SK-N-SH (cell line): ENCODE measurements around the gene RPS6KL1. TPM values are rescaled to one million over a fixed set of nuclear protein-coding genes. Genes with fewer than 3 reads are reported as not detected.

Experiments
- CTCF ChIA-PET: fragments of 300-600, 350-600 bp; formaldehyde crosslinking; extraction: SDS; loops from one replicate; lab custom pipeline; 2021; lab: Yijun Ruan, JAX
- POLR2A ChIA-PET: fragments of 350-600 bp; sonication (Branson Sonifier 250); formaldehyde crosslinking; extraction: SDS; loops from one replicate; lab custom pipeline; 2020; ENCODE audit warnings: antibody characterized with exemption, inconsistent platforms; lab: Yijun Ruan, JAX
- DNase-seq: peaks from one replicate; pipeline ENCODE4 v3.0.0; 2012
- H2AFZ ChIP-seq: fragments of 200-600 bp; sonication (generic); 2 replicates; pipeline ENCODE4 v1.8.1; 2016; ENCODE audit warnings: antibody characterized with exemption, mild to moderate bottlenecking, low read depth
- H3F3A ChIP-seq: fragments of 200-600 bp; sonication (generic); replicated peaks from 2 replicates; pipeline ENCODE3; 2016; ENCODE audit warnings: antibody characterized with exemption, mild to moderate bottlenecking; ENCODE audit not compliant: insufficient read depth
- H3K27ac ChIP-seq, 2 experiments: fragments of 200-500 bp in 1 of 2; fragments of 200-600 bp in 1 of 2; sonication (Bioruptor generic) in 1 of 2; sonication (generic), shearing (Covaris generic) in 1 of 2; 2 replicates each; pipeline versions ENCODE4 v1.5.1 to v1.6.1; 2014 to 2016; ENCODE audit warnings: low read depth in 2 of 2, inconsistent platforms in 1 of 2, low read length in 1 of 2, mild to moderate bottlenecking in 1 of 2, mixed read lengths in 1 of 2
- H3K27me3 ChIP-seq: fragments of 200-600 bp; sonication (generic), shearing (Covaris generic); 2 replicates; pipeline ENCODE4 v1.6.1; 2016; ENCODE audit warnings: mixed run types; ENCODE audit not compliant: insufficient read depth
- H3K36me3 ChIP-seq, 2 experiments: fragments of 200-500 bp in 1 of 2; fragments of 200-600 bp in 1 of 2; sonication (Bioruptor generic) in 1 of 2; sonication (generic) in 1 of 2; replicated peaks in 1 of 2; 2 replicates each; pipeline versions ENCODE3 to v1.5.1; 2014 to 2016; ENCODE audit warnings: low read length in 1 of 2, mild to moderate bottlenecking in 1 of 2; ENCODE audit not compliant: insufficient read depth in 2 of 2, control insufficient read depth in 1 of 2
- H3K4me1 ChIP-seq, 2 experiments: fragments of 200-500 bp in 1 of 2; fragments of 200-600 bp in 1 of 2; sonication (Bioruptor generic) in 1 of 2; sonication (generic), shearing (Covaris generic) in 1 of 2; 2 replicates each; pipeline versions ENCODE4 v1.5.1 to v1.6.1; 2014 to 2016; ENCODE audit warnings: low read depth in 1 of 2, low read length in 1 of 2, mixed run types in 1 of 2; ENCODE audit not compliant: insufficient read depth in 2 of 2, control insufficient read depth in 1 of 2
- H3K4me2 ChIP-seq: fragments of 200-600 bp; sonication (generic), shearing (Covaris generic); 2 replicates; pipeline ENCODE4 v1.6.1; 2017; ENCODE audit warnings: mixed run types
- H3K4me3 ChIP-seq, 2 experiments: fragments of 200-500 bp in 1 of 2; fragments of 200-600 bp in 1 of 2; sonication (Bioruptor generic) in 1 of 2; sonication (generic), shearing (Covaris generic) in 1 of 2; 2 replicates each; pipeline versions ENCODE4 v1.5.1 to v1.8.1; 2014 to 2016; ENCODE audit warnings: low read depth in 2 of 2, inconsistent platforms in 1 of 2, low read length in 1 of 2, mild to moderate bottlenecking in 1 of 2, mixed read lengths in 1 of 2, moderate library complexity in 1 of 2
- H3K79me2 ChIP-seq: fragments of 200-600 bp; sonication (generic); 2 replicates; pipeline ENCODE4 v1.8.1; 2017; ENCODE audit warnings: mild to moderate bottlenecking; ENCODE audit not compliant: insufficient read depth
- H3K9ac ChIP-seq: fragments of 200-600 bp; sonication (generic); 2 replicates; pipeline ENCODE4 v1.6.1; 2017; ENCODE audit warnings: mixed run types
- H3K9me2 ChIP-seq: fragments of 200-600 bp; sonication (generic); 2 replicates; pipeline ENCODE4 v1.6.1; 2017; ENCODE audit warnings: mixed run types
- H3K9me3 ChIP-seq: fragments of 200-600 bp; sonication (generic); 2 replicates; pipeline ENCODE4 v1.6.1; 2017; ENCODE audit warnings: mixed run types, mild to moderate bottlenecking, moderate library complexity
- H4K20me1 ChIP-seq: fragments of 200-600 bp; sonication (generic); 2 replicates; pipeline ENCODE4 v1.6.1; 2017; ENCODE audit warnings: mild to moderate bottlenecking, mixed run types; ENCODE audit not compliant: insufficient read depth
- CHD2 ChIP-seq: fragments of 150-350 bp; IDR thresholded peaks from 2 replicates; pipeline ENCODE4 v1.6.1; 2018; ENCODE audit warnings: low read length; ENCODE audit not compliant: partially characterized antibody
- CTCF ChIP-seq: fragments of 200-600 bp; sonication (generic); IDR thresholded peaks from 2 replicates; pipeline ENCODE4 v1.6.1; 2017; ENCODE audit warnings: antibody characterized with exemption, mild to moderate bottlenecking, moderate library complexity
- ELF1 ChIP-seq: IDR thresholded peaks from 2 replicates; pipeline ENCODE4 v1.4.0; 2012
- EP300 ChIP-seq, 2 experiments: IDR thresholded peaks; 2 replicates each; pipeline versions ENCODE4 v1.4.0 to v1.6.1; 2012; ENCODE audit warnings: borderline replicate concordance in 1 of 2, low read depth in 1 of 2, low read length in 1 of 2
- FOSL2 ChIP-seq: IDR thresholded peaks from 2 replicates; pipeline ENCODE4 v1.4.0; 2012; ENCODE audit warnings: low read depth, mild to moderate bottlenecking, moderate library complexity, borderline replicate concordance
- FOXJ3 ChIP-seq: sonication (generic); formaldehyde crosslinking; IDR thresholded peaks from 2 replicates; pipeline ENCODE4 v1.5.1; 2020; ENCODE audit warnings: mild to moderate bottlenecking, missing genetic modification reagents
- FOXM1 ChIP-seq: IDR thresholded peaks from 2 replicates; pipeline ENCODE4 v1.4.0; 2012; ENCODE audit warnings: low read depth, mild to moderate bottlenecking
- IRF3 ChIP-seq: fragments of 150-350 bp; IDR thresholded peaks from 2 replicates; pipeline ENCODE4 v1.6.1; 2016; ENCODE audit warnings: mild to moderate bottlenecking, low read depth, low read length
- JUND ChIP-seq: IDR thresholded peaks from 2 replicates; pipeline ENCODE4 v1.4.0; 2012
- MAX ChIP-seq: IDR thresholded peaks from 2 replicates; pipeline ENCODE4 v1.4.0; 2012; ENCODE audit warnings: low read depth
- MEF2A ChIP-seq: IDR thresholded peaks from 2 replicates; pipeline ENCODE4 v1.4.0; 2012; ENCODE audit warnings: low read depth, borderline replicate concordance
- MXI1 ChIP-seq: IDR thresholded peaks from 2 replicates; pipeline ENCODE4 v1.6.1; 2012; ENCODE audit warnings: mild to moderate bottlenecking, low read depth, low read length, improper control_type of control experiment
- NFIC ChIP-seq: IDR thresholded peaks from 2 replicates; pipeline ENCODE4 v1.4.0; 2012; ENCODE audit warnings: borderline replicate concordance
- POLR2AphosphoS5 ChIP-seq: IDR thresholded peaks from 2 replicates; pipeline ENCODE4 v1.6.1; 2012; ENCODE audit warnings: low read depth, low read length
- SMC3 ChIP-seq: IDR thresholded peaks from 2 replicates; pipeline ENCODE4 v1.6.1; 2012; ENCODE audit warnings: low read depth, low read length, improper control_type of control experiment
- TAF1 ChIP-seq: IDR thresholded peaks from 2 replicates; pipeline ENCODE4 v1.6.1; 2012; ENCODE audit warnings: low read depth, mild to moderate bottlenecking, low read length, moderate library complexity, borderline replicate concordance
- TCF12 ChIP-seq: IDR thresholded peaks from 2 replicates; pipeline ENCODE4 v1.4.0; 2012
- TEAD4 ChIP-seq: IDR thresholded peaks from 2 replicates; pipeline ENCODE4 v1.4.0; 2012; ENCODE audit warnings: mild to moderate bottlenecking, borderline replicate concordance; ENCODE audit not compliant: insufficient read depth
- WGBS: methylation state at CpG from one replicate; pipeline ENCODE4 v1.1.6; 2017; ENCODE audit warnings: low lambda C conversion rate; 5-methylcytosine and 5-hydroxymethylcytosine counted together
- polyA plus RNA-seq, 3 experiments: library from polyadenylated mRNA; depleted of rRNA; stranded (reverse); fragments of >200 nt; gene quantifications; 2 replicates each; pipeline ENCODE4 v1.2.3, GENCODE V29; 2012
- TF ChIP-seq, protein P1 (sequence below): IDR thresholded peaks from 2 replicates; pipeline ENCODE4; 2012

The RPS6KL1 gene
- polyA plus RNA-seq, 1 of the 3 experiments (the other 2 are of a cell fraction), result 2.5 TPM

DNA sequence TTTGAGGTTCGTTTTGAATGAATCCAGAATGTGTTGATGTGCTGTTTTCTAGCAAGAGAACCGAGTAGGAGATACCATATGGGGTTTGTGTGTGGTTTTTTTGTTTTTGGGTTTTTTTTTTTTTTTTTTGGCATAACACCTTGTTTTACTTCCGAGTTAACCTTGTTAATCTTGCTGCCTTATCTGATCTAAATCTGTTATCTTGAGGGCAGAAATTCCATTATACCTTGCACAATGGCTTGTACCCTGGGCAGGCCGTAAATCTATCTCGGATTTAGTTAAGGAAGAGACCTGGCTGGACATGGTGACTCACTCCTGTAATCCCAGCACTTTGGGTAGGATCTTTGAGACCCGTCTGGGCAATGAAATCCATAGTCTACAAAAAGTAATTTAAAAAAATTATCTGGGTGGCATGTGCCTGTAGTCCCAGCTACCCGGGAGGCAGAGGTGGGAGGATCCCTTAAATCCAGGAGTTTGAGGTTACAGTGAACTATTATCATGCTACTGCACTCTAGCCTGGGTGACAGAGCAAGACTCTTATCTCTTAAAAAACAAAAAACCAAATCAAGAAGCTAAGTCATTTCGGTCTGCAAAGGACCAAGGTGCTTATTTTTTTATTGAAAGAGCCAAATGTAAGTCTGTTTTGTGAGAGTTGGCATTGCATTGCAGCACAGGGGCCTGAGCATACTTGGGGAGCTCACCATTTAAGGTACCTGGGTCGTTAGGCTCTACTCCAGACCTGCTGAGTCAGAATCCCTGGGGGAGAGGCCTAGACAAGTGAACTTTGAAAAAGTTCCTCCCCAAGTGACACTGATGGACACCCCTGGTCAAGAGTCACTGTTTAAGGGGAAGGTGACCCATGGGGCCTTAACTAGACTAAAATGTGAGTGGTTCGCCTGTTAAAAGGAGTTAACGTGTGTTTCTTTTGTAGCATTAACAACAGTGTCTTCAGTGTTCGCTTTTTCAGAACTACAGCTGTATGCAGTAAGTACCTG lies 34.6 kb downstream of the RPS6KL1 start:
- peaks cover 50 to 64% of the 10 kb centered on the region in 2 experiments for H3K36me3 ChIP-seq
- peaks cover 83% of the 10 kb centered on the region for H3K79me2 ChIP-seq
- H3K4me1 ChIP-seq, result peaks cover 13 to 20% of the 10 kb centered on the region in 2 experiments; a peak in 3 of 4 replicates
- peaks cover 27% of the 10 kb centered on the region for H3F3A ChIP-seq
- no peak overlapping the region for H3K4me3 ChIP-seq
- TF ChIP-seq NFIC (0 out of 2 replicates have a peak, but pooled peaks have one; percentile 14), TEAD4 (peak; percentile 66; the same call in 1 of the 2 replicates), FOXJ3 (no peak), IRF3 (no peak), FOSL2 (peak; percentile 67), ELF1 (no peak), CHD2 (no peak), FOXM1 (no peak), JUND (peak; percentile 55), TCF12 (peak; percentile 66)
- TF ChIP-seq, protein P1, sequence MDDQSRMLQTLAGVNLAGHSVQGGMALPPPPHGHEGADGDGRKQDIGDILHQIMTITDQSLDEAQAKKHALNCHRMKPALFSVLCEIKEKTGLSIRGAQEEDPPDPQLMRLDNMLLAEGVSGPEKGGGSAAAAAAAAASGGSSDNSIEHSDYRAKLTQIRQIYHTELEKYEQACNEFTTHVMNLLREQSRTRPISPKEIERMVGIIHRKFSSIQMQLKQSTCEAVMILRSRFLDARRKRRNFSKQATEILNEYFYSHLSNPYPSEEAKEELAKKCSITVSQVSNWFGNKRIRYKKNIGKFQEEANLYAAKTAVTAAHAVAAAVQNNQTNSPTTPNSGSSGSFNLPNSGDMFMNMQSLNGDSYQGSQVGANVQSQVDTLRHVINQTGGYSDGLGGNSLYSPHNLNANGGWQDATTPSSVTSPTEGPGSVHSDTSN, result peak; percentile 88
- POLR2A ChIA-PET, result no interaction called here
- H4K20me1 ChIP-seq, result peaks cover 58% of the 10 kb centered on the region
- 0 out of 2 replicates have a peak overlapping the region, but pooled peaks have one; percentile 12 for H3K4me2 ChIP-seq
- H3K9me2 ChIP-seq, result no peaks in the 10 kb centered on the region
- CTCF ChIA-PET, result interaction anchor here (0.6 to 26.0 kb wide), 6 partner anchors 8 to 138 kb away, joined by 3 to 537 read pairs (median 4); no protein-coding TSS in a partner anchor
- peak overlapping the region; percentile 11 to 29; a peak in 3 of 4 replicates for H3K27ac ChIP-seq
- H3K9ac ChIP-seq, result no peak overlapping the region
- no peak for DNase-seq
- 45% methylated on average over 12 of the region's 12 CpGs for WGBS
- no peaks in the 10 kb centered on the region for H3K9me3 ChIP-seq
- H3K27me3 ChIP-seq, result no peaks in the 10 kb centered on the region
- H2AFZ ChIP-seq, result no peak overlapping the region

GRCh38 chr14:74886001-74886400 lies 37.1 kb downstream of the RPS6KL1 start:
- Histone ChIP-seq H3K27ac (peak overlapping the region in 1 of 2 experiments; percentile 53; a peak in 2 of 4 replicates), H3K9ac (no peak overlapping the region), H2AFZ (no peak overlapping the region), H3K4me3 (no peak overlapping the region), H3K79me2 (peaks cover 92% of the 10 kb centered on the region), H3K4me2 (peak overlapping the region; percentile 37; the same call in 1 of the 2 replicates), H3K4me1 (peaks cover 13 to 26% of the 10 kb centered on the region in 2 experiments; a peak in 3 of 4 replicates), H3K9me2 (no peaks in the 10 kb centered on the region), H3K27me3 (no peaks in the 10 kb centered on the region), H3K36me3 (peaks cover 29 to 40% of the 10 kb centered on the region in 2 experiments), H3F3A (peaks cover 24% of the 10 kb centered on the region), H4K20me1 (peaks cover 66% of the 10 kb centered on the region), H3K9me3 (no peaks in the 10 kb centered on the region)
- 61% methylated on average over 3 of the region's 3 CpGs for WGBS
- DNase-seq, result no peak
- POLR2A ChIA-PET, result no interaction called here
- CTCF ChIA-PET, result interaction anchor here (0.6 to 17.2 kb wide), 5 partner anchors 9 to 329 kb away, joined by 3 to 134 read pairs (median 4); no protein-coding TSS in a partner anchor
- TF ChIP-seq FOSL2 (peak; percentile 41; the same call in 1 of the 2 replicates), JUND (peak; percentile 29), MAX (peak; percentile 46; the same call in 1 of the 2 replicates), POLR2AphosphoS5 (peak; percentile 65; the same call in 1 of the 2 replicates), SMC3 (no peak), TAF1 (no peak), FOXJ3 (no peak), MEF2A (no peak), TCF12 (peak; percentile 83), EP300 (IDR thresholded peaks at IDR 0.05; ENCODE audit: borderline replicate concordance in 1 of 2, low read depth in 1 of 2, low read length in 1 of 2) (peak in 1 of 2 experiments; percentile 31; a peak in 1 of 4 replicates), MXI1 (no peak), CTCF (no peak)
